GM23338 (cell line): ENCODE results near the gene PRG3. TPM values are rescaled to one million over a fixed set of nuclear protein-coding genes. Genes with fewer than 3 reads are reported as not detected.
A peak's percentile ranks its signal among the peaks of the same experiment; 100 is the strongest.

Experiments
- ATAC-seq: fragments of 200-7000 bp; cut with Tn5 transposase; 3 replicates; pipeline ENCODE4 v1.9.1; 2020
- DNase-seq: peaks from one replicate; pipeline ENCODE4 v3.0.0-alpha.2; 2015; ENCODE audit warnings: low spot score
- H2AFZ ChIP-seq: fragments of 200-600 bp; sonication (generic); 2 replicates; pipeline ENCODE4 v1.8.0; 2016; ENCODE audit warnings: antibody characterized with exemption, mild to moderate bottlenecking, moderate library complexity
- H3F3A ChIP-seq: fragments of 200-600 bp; sonication (generic); replicated peaks from 2 replicates; pipeline ENCODE4 v1.8.0; 2017; ENCODE audit warnings: antibody characterized with exemption, mixed run types, low read depth
- H3K27ac ChIP-seq: fragments of 200-600 bp; sonication (generic); 2 replicates; pipeline ENCODE4 v1.6.1; 2016; ENCODE audit warnings: low read depth
- H3K27me3 ChIP-seq: fragments of 200-600 bp; sonication (generic); 2 replicates; pipeline ENCODE4 v1.8.0; 2016; ENCODE audit warnings: mild to moderate bottlenecking, mixed run types, moderate library complexity; ENCODE audit not compliant: insufficient read depth
- H3K36me3 ChIP-seq: fragments of 200-600 bp; sonication (generic); 2 replicates; pipeline ENCODE4 v1.8.0; 2016; ENCODE audit warnings: mild to moderate bottlenecking; ENCODE audit not compliant: insufficient read depth
- H3K4me1 ChIP-seq: fragments of 200-600 bp; sonication (generic); 2 replicates; pipeline ENCODE4 v1.8.0; 2016; ENCODE audit warnings: mild to moderate bottlenecking, moderate library complexity; ENCODE audit not compliant: insufficient read depth
- H3K4me2 ChIP-seq: fragments of 200-600 bp; sonication (generic); 2 replicates; pipeline ENCODE4 v1.7.1; 2017; ENCODE audit warnings: mixed run types
- H3K4me3 ChIP-seq: fragments of 200-600 bp; sonication (generic); 2 replicates; pipeline ENCODE4 v1.6.1; 2016; ENCODE audit warnings: mixed run types
- H3K79me2 ChIP-seq: fragments of 200-600 bp; sonication (generic); replicated peaks from 2 replicates; pipeline ENCODE4 v1.8.0; 2017; ENCODE audit warnings: mild to moderate bottlenecking; ENCODE audit not compliant: insufficient read depth
- H3K9me2 ChIP-seq: fragments of 200-600 bp; sonication (generic); 2 replicates; pipeline ENCODE4 v1.8.0; 2017; ENCODE audit not compliant: insufficient read depth
- H4K20me1 ChIP-seq: fragments of 200-600 bp; sonication (generic); replicated peaks from 2 replicates; pipeline ENCODE4 v1.8.0; 2017; ENCODE audit warnings: mild to moderate bottlenecking; ENCODE audit not compliant: insufficient read depth
- H3K27ac Mint-ChIP-seq: 2 replicates; pipeline ENCODE4 v1.8.0; 2020; ENCODE audit warnings: inconsistent platforms, mild to moderate bottlenecking, moderate library complexity, mixed read lengths
- H3K27me3 Mint-ChIP-seq: 3 replicates; pipeline ENCODE4 v1.8.0; 2022; ENCODE audit warnings: low read depth, mild to moderate bottlenecking, moderate library complexity, mixed read lengths, inconsistent platforms; ENCODE audit not compliant: insufficient read depth, poor library complexity
- H3K36me3 Mint-ChIP-seq: 3 replicates; pipeline ENCODE4 v1.8.0; 2021; ENCODE audit warnings: low read depth, mild to moderate bottlenecking, inconsistent platforms, moderate library complexity, mixed read lengths
- H3K4me1 Mint-ChIP-seq: 3 replicates; pipeline ENCODE4 v1.8.0; 2020; ENCODE audit warnings: mild to moderate bottlenecking, inconsistent platforms, mixed read lengths
- H3K4me3 Mint-ChIP-seq: 3 replicates; pipeline ENCODE4 v1.8.0; 2021; ENCODE audit warnings: moderate library complexity, mild to moderate bottlenecking, inconsistent platforms, mixed read lengths
- H3K9me3 Mint-ChIP-seq: 3 replicates; pipeline ENCODE4 v1.8.0; 2020; ENCODE audit warnings: moderate library complexity, mild to moderate bottlenecking, inconsistent platforms, mixed read lengths
- EZH2 ChIP-seq: fragments of 200-600 bp; sonication (generic); IDR thresholded peaks from one replicate; pipeline ENCODE4 v1.8.0; 2017; ENCODE audit warnings: antibody characterized with exemption, mild to moderate bottlenecking, low read depth; ENCODE audit not compliant: unreplicated experiment
- EZH2phosphoT487 ChIP-seq: fragments of 200-600 bp; sonication (generic); IDR thresholded peaks from one replicate; pipeline ENCODE4 v1.8.1; 2018; ENCODE audit warnings: antibody characterized with exemption; ENCODE audit not compliant: unreplicated experiment
- JUNB ChIP-seq: IDR thresholded peaks from one replicate; pipeline ENCODE4 v1.6.1; 2016; ENCODE audit warnings: antibody characterized with exemption; ENCODE audit not compliant: unreplicated experiment
- NANOG ChIP-seq: IDR thresholded peaks from 2 replicates; pipeline ENCODE4 v1.6.1; 2016; ENCODE audit warnings: antibody characterized with exemption, borderline replicate concordance
- POLR2AphosphoS5 ChIP-seq: IDR thresholded peaks from 2 replicates; pipeline ENCODE4 v1.6.1; 2016; ENCODE audit warnings: antibody characterized with exemption, low read depth
- STAT1 ChIP-seq: IDR thresholded peaks from one replicate; pipeline ENCODE4 v1.6.1; 2016; ENCODE audit warnings: antibody characterized with exemption; ENCODE audit not compliant: unreplicated experiment
- ZNF331 ChIP-seq: fragments of 250-450 bp; sonication (Bioruptor Pico); IDR thresholded peaks from 2 replicates; pipeline ENCODE4 v1.5.0; 2020; ENCODE audit warnings: low read depth, mild to moderate bottlenecking, moderate library complexity
- polyA plus RNA-seq: library from polyadenylated mRNA; unstranded; fragments of >200 nt; fragmentation: Nextera tagmentation; extraction: Ambion mirVana; gene quantifications from 2 replicates; pipeline ENCODE4 v1.2.1, GENCODE V29; 2016
- total RNA-seq: library from RNA; depleted of rRNA; stranded (reverse); fragments of >200 nt; shearing (Covaris generic); gene quantifications from 2 replicates; pipeline ENCODE4 v1.2.3, GENCODE V29; 2014
- TF ChIP-seq, protein P1 (sequence below): fragments of 250-450 bp; sonication (Bioruptor Pico); IDR thresholded peaks from 2 replicates; pipeline ENCODE4 v1.5.0; 2020; ENCODE audit warnings: mild to moderate bottlenecking, moderate library complexity

The PRG3 gene
- total and polyA plus RNA-seq, 2 experiments from 2014 or later, result not detected

DNA sequence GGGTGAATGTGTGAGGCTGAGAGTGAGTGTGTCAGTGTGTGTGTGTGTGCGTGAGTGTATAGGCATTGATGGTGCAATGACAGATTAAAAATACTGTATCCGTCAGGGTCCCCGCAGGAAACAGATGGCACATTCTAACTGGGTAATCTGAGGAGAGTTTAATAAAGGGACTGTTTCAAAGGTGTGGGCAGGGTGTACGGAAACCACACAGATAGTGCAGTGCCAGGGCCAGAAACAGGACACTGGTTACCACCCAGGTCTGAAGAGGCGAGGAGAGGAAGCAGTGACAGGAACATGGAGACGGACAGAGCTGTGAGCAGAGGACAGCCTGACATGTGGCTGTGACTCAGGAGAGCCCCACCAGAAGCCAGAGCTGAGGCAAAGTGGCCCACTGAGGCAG, 26.3 kb downstream of the PRG3 start:
- DNase-seq (no peak), ATAC-seq (no peak)
- Histone ChIP-seq H3K4me3 (no peak overlapping the region), H3K36me3 (no peaks in the 10 kb centered on the region), H2AFZ (no peak overlapping the region), H3K4me2 (no peak overlapping the region), H3F3A (0 out of 2 replicates have a peak, but pooled peaks cover 3% of the 10 kb centered on the region), H3K27ac (no peak overlapping the region), H3K4me1 (peaks cover 11% of the 10 kb centered on the region; the same call in 1 of the 2 replicates), H3K79me2 (no peaks in the 10 kb centered on the region), H3K9me2 (no peaks in the 10 kb centered on the region), H3K27me3 (no peaks in the 10 kb centered on the region), H4K20me1 (no peaks in the 10 kb centered on the region)
- TF ChIP-seq EZH2, result no peak
- TF ChIP-seq JUNB, result no peak
- TF ChIP-seq NANOG, result no peak
- H3K36me3 Mint-ChIP-seq, result no peaks in the 10 kb centered on the region; the same call in 2 of the 3 replicates
- H3K4me1 Mint-ChIP-seq, result peaks cover 15% of the 10 kb centered on the region; the same call in 2 of the 3 replicates
- no peak overlapping the region for H3K4me3 Mint-ChIP-seq
- H3K27me3 Mint-ChIP-seq, result peaks cover 7% of the 10 kb centered on the region
- H3K27ac Mint-ChIP-seq, result no peak overlapping the region
- peaks cover 6% of the 10 kb centered on the region for H3K9me3 Mint-ChIP-seq

DNA sequence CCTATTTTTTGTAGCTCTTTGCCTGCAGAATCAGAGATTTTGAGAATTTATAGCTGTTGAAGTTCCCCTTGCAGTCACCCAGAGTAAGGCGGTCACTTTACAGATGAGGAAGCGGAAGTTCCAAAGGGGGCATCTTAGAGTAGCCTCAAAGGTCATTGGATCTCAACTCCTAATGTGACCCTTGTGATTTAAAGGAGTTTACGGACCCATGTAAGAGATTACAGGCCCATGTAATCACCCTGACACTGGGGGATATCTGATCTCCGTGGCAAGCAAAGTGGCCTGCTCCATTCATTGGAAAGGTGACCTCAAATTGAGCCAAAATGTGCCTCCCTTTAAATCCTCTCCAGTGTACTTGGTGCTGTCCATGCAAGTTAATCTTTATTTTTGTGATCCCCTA, 27.1 kb downstream of the PRG3 start:
- H2AFZ ChIP-seq, result peak overlapping the region; percentile 82; the same call in 1 of the 2 replicates
- peaks cover 14% of the 10 kb centered on the region for H3K27me3 Mint-ChIP-seq

More for the DNA sequence above, 27.1 kb downstream of the PRG3 start:
- Histone ChIP-seq H3K79me2 (no peaks in the 10 kb centered on the region), H4K20me1 (no peaks in the 10 kb centered on the region), H3K27ac (no peak overlapping the region), H3K9me2 (no peaks in the 10 kb centered on the region), H3K27me3 (no peaks in the 10 kb centered on the region), H3K4me3 (no peak overlapping the region), H3K4me1 (peaks cover 11% of the 10 kb centered on the region; the same call in 1 of the 2 replicates), H3F3A (0 out of 2 replicates have a peak, but pooled peaks cover 3% of the 10 kb centered on the region), H3K36me3 (no peaks in the 10 kb centered on the region), H3K4me2 (no peak overlapping the region)
- DNase-seq (no peak), ATAC-seq (no peak)
- TF ChIP-seq STAT1, result no peak
- TF ChIP-seq NANOG, result no peak
- TF ChIP-seq, protein P1, sequence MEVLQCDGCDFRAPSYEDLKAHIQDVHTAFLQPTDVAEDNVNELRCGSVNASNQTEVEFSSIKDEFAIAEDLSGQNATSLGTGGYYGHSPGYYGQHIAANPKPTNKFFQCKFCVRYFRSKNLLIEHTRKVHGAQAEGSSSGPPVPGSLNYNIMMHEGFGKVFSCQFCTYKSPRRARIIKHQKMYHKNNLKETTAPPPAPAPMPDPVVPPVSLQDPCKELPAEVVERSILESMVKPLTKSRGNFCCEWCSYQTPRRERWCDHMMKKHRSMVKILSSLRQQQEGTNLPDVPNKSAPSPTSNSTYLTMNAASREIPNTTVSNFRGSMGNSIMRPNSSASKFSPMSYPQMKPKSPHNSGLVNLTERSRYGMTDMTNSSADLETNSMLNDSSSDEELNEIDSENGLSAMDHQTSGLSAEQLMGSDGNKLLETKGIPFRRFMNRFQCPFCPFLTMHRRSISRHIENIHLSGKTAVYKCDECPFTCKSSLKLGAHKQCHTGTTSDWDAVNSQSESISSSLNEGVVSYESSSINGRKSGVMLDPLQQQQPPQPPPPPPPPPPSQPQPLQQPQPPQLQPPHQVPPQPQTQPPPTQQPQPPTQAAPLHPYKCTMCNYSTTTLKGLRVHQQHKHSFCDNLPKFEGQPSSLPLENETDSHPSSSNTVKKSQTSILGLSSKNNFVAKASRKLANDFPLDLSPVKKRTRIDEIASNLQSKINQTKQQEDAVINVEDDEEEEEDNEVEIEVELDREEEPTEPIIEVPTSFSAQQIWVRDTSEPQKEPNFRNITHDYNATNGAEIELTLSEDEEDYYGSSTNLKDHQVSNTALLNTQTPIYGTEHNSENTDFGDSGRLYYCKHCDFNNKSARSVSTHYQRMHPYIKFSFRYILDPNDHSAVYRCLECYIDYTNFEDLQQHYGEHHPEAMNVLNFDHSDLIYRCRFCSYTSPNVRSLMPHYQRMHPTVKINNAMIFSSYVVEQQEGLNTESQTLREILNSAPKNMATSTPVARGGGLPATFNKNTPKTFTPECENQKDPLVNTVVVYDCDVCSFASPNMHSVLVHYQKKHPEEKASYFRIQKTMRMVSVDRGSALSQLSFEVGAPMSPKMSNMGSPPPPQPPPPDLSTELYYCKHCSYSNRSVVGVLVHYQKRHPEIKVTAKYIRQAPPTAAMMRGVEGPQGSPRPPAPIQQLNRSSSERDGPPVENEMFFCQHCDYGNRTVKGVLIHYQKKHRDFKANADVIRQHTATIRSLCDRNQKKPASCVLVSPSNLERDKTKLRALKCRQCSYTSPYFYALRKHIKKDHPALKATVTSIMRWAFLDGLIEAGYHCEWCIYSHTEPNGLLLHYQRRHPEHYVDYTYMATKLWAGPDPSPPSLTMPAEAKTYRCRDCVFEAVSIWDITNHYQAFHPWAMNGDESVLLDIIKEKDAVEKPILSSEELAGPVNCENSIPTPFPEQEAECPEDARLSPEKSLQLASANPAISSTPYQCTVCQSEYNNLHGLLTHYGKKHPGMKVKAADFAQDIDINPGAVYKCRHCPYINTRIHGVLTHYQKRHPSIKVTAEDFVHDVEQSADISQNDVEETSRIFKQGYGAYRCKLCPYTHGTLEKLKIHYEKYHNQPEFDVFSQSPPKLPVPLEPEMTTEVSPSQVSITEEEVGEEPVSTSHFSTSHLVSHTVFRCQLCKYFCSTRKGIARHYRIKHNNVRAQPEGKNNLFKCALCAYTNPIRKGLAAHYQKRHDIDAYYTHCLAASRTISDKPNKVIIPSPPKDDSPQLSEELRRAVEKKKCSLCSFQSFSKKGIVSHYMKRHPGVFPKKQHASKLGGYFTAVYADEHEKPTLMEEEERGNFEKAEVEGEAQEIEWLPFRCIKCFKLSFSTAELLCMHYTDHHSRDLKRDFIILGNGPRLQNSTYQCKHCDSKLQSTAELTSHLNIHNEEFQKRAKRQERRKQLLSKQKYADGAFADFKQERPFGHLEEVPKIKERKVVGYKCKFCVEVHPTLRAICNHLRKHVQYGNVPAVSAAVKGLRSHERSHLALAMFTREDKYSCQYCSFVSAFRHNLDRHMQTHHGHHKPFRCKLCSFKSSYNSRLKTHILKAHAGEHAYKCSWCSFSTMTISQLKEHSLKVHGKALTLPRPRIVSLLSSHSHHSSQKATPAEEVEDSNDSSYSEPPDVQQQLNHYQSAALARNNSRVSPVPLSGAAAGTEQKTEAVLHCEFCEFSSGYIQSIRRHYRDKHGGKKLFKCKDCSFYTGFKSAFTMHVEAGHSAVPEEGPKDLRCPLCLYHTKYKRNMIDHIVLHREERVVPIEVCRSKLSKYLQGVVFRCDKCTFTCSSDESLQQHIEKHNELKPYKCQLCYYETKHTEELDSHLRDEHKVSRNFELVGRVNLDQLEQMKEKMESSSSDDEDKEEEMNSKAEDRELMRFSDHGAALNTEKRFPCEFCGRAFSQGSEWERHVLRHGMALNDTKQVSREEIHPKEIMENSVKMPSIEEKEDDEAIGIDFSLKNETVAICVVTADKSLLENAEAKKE (CRISPR knock-in tag), result no peak
- TF ChIP-seq EZH2phosphoT487, result no peak
- no peak for TF ChIP-seq ZNF331 (CRISPR knock-in tag)
- no peak for TF ChIP-seq POLR2AphosphoS5
- peaks cover 6% of the 10 kb centered on the region for H3K9me3 Mint-ChIP-seq
- H3K27ac Mint-ChIP-seq, result no peak overlapping the region
- H3K4me1 Mint-ChIP-seq, result peaks cover 14% of the 10 kb centered on the region; the same call in 2 of the 3 replicates
- no peaks in the 10 kb centered on the region; the same call in 2 of the 3 replicates for H3K36me3 Mint-ChIP-seq
- no peak overlapping the region for H3K4me3 Mint-ChIP-seq
